Upper lobe of right lung (tissue), 1 donor: ENCODE results near the gene BOLA3. TPM values are rescaled to one million over a fixed set of nuclear protein-coding genes. Genes with fewer than 3 reads are reported as not detected.
"Not testable (repeated sequence)": the region's sequence is repeated elsewhere in the genome, so short reads cannot be mapped to it uniquely, and the experiment has no call there.

ENCODE experiments used
- ATAC-seq: fragments of 200-7000 bp; cut with Tn5 transposase; one replicate; pipeline ENCODE4 v1.9.1; 2020; ENCODE audit warnings: mild to moderate bottlenecking, moderate library complexity
- DNase-seq: peaks from one replicate; pipeline ENCODE4 v3.0.0-alpha.2; 2020
- H3K27ac ChIP-seq: fragments of 200-600 bp; one replicate; pipeline ENCODE4 v1.8.0; 2022
- H3K27me3 ChIP-seq: fragments of 200-600 bp; one replicate; pipeline ENCODE4 v1.8.0; 2022; ENCODE audit warnings: mild to moderate bottlenecking
- H3K36me3 ChIP-seq: fragments of 200-600 bp; one replicate; pipeline ENCODE4 v1.8.0; 2022
- H3K4me1 ChIP-seq: fragments of 200-600 bp; one replicate; pipeline ENCODE4 v1.8.0; 2022
- H3K4me3 ChIP-seq: fragments of 200-600 bp; one replicate; pipeline ENCODE4 v1.8.0; 2022; ENCODE audit warnings: mild to moderate bottlenecking
- H3K9me3 ChIP-seq: fragments of 200-600 bp; one replicate; pipeline ENCODE4 v1.8.0; 2022
- intact Hi-C: fragments of 100-400 bp; cut with DNase I; formaldehyde crosslinking; loops from one replicate; pipeline ENCODE4 v1.11.0; 2022
- total RNA-seq: library from RNA; stranded (reverse); fragmentation: NEBNext Ultra II Directional; extraction: Animal tissue kit (Norgen Biotek cat#: 25700); gene quantifications from one replicate; pipeline ENCODE4 v1.2.1, GENCODE V29; 2021
- TF ChIP-seq, protein P1 (sequence below): fragments of 200-600 bp; IDR thresholded peaks from one replicate; pipeline ENCODE4 v1.8.0; 2022; ENCODE audit warnings: antibody characterized with exemption
- donor health status: DM: no; HTN: yes; CAD: no; lungs with severe emphysema.

BOLA3 gene
- total RNA-seq, 1 donor from 2014 or later: 19.5 TPM

DNA sequence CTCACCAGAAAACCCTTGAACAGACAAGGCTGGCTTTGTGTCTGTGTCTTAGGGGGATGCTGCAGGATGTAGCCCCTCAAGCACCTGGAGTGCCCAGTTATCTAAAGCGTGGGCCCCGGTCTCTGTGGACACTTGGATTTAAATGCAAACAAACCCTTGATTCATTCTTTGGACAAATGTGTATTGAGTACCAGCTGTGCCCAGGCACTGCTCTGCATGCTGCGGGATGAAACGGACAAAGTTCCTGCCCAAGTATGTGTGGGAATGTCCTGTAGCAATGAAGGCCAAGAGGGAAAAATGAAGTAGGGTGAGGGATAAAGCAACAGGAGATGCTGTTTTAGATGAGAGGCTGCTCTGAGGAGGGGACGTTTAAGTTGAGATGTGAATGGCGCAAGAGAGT lies 53.9 kb downstream of the BOLA3 start:
- no peak for ATAC-seq
- H3K9me3 ChIP-seq: no peaks in the 10 kb centered on the region
- H3K4me1 ChIP-seq: no peaks in the 10 kb centered on the region
- DNase-seq: no peak
- TF ChIP-seq, protein P1, sequence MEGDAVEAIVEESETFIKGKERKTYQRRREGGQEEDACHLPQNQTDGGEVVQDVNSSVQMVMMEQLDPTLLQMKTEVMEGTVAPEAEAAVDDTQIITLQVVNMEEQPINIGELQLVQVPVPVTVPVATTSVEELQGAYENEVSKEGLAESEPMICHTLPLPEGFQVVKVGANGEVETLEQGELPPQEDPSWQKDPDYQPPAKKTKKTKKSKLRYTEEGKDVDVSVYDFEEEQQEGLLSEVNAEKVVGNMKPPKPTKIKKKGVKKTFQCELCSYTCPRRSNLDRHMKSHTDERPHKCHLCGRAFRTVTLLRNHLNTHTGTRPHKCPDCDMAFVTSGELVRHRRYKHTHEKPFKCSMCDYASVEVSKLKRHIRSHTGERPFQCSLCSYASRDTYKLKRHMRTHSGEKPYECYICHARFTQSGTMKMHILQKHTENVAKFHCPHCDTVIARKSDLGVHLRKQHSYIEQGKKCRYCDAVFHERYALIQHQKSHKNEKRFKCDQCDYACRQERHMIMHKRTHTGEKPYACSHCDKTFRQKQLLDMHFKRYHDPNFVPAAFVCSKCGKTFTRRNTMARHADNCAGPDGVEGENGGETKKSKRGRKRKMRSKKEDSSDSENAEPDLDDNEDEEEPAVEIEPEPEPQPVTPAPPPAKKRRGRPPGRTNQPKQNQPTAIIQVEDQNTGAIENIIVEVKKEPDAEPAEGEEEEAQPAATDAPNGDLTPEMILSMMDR: no peak
- intact Hi-C loops: no loop called here
- H3K27ac ChIP-seq: no peak overlapping the region
- no peak overlapping the region for H3K4me3 ChIP-seq
- H3K36me3 ChIP-seq: peaks cover 63% of the 10 kb centered on the region
- H3K27me3 ChIP-seq: no peaks in the 10 kb centered on the region

DNA sequence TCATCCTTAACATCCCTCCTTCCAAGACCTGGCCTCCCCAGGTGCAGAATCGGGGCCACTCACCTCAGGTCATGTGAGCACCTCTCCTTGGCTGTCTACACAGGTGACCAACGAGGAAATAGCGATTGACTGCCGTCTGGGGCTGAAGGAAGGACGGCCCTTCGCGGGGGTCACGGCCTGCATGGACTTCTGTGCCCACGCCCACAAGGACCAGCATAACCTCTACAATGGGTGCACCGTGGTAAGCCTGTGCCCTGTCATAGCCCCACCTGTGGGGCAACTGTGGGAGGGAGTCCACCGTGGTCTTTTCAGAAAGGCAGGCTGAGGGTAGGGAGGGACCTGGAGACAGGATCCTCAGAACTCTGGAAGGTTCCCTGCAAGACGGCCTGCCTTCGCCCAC lies 54.3 kb downstream of the BOLA3 start:
- Histone ChIP-seq H3K9me3 (no peaks in the 10 kb centered on the region), H3K4me3 (no peak overlapping the region), H3K4me1 (no peaks in the 10 kb centered on the region), H3K27ac (no peak overlapping the region), H3K36me3 (peaks cover 67% of the 10 kb centered on the region), H3K27me3 (no peaks in the 10 kb centered on the region)
- intact Hi-C loops: no loop called here
- ATAC-seq (no peak), DNase-seq (no peak)
- TF ChIP-seq, protein P1: no peak

DNA sequence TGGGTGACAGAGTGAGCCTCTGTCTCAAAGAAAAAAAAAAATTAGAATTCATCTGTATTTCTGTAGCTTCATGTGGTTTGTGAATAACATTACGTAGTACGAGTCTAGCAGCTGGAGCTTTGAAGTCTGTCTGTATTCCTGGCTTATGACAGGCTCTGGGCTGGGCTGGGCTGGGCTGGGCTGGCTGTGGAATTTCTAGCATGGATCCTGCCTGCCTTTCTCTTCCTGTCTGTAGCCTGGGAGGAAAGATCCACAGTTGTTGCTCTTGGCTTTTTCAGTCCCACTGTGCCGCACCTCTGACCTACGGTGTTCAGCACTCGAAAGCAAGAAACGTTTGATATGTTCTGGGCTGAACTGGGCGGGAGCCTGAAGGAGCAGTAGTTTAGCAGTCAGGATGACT lies 55.4 kb downstream of the BOLA3 start:
- TF ChIP-seq, protein P1: no peak
- Histone ChIP-seq H3K4me3 (no peak overlapping the region), H3K36me3 (peaks cover 78% of the 10 kb centered on the region), H3K4me1 (no peaks in the 10 kb centered on the region), H3K9me3 (no peaks in the 10 kb centered on the region), H3K27me3 (no peaks in the 10 kb centered on the region), H3K27ac (no peak overlapping the region)
- intact Hi-C loops: no loop called here
- ATAC-seq (no peak), DNase-seq (no peak)

DNA sequence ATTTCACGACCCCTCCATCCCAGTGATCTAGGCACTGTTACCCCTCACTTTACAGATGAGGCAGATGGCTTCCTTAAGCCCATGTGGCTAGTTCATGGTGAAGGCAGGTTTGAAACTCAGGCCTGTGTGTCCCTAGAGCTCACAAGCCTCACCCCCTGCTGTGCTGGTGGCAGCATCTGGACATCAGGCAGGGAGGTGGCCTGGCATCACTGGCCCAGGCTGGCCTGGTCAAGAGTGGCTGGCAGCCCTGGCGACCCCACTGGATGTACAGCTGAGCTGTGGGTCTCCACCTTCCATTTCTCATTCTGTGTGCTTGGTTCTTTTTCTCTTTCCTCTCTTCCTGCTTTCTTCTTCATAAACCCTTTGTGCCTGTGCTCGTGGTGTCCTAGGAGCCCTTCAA lies 56.3 kb downstream of the BOLA3 start:
- intact Hi-C loops: no loop called here
- H3K27ac ChIP-seq: no peak overlapping the region
- H3K9me3 ChIP-seq: no peaks in the 10 kb centered on the region
- H3K36me3 ChIP-seq: peaks cover 81% of the 10 kb centered on the region
- no peaks in the 10 kb centered on the region for H3K4me1 ChIP-seq
- H3K4me3 ChIP-seq: no peak overlapping the region
- DNase-seq: no peak
- TF ChIP-seq, protein P1: no peak
- ATAC-seq: no peak
- no peaks in the 10 kb centered on the region for H3K27me3 ChIP-seq

DNA sequence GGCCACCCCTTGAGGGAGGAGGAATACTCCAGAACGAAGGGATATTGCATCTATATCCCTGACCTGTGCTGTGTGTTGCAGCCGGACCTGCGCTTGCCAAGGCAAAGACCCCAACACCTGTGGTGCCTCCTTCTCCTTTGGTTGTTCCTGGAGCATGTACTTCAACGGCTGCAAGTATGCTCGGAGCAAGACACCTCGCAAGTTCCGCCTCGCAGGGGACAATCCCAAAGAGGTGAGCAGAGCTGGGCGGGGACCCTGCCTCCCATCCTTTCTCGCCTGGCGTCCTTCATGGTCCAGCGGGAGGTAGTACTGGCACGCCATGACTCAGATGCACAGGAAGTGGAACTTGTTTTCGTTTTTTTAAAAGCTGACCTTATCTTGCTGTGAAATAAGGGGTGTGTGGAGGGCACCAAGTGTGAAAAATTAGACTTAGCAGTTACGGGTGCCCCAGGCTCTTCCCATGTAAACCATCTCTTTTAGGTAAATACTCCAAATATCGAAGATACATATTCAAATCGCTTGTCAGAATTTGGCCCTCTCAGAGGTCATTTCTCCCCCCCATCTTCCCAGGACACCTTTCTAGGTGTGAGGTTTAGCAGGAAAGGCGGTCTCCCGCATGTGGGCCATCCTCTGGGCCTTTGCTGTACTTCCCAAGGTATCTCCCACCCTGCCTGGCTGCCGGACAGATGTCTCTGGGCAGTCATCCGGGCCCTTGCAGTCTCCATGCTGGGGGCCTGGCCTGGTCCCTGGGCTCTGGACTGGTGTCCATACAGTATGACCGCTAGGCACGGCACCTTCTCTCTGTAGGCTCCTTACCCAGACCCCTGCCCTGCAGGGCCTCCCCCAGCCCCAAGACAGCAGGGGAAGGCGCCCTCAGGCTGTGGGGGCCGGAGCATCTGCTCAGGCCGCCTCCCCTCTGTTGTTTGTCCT lies 57.6 kb downstream of the BOLA3 start:
- no peaks in the 10 kb centered on the region for H3K27me3 ChIP-seq
- H3K4me1 ChIP-seq: no peaks in the 10 kb centered on the region
- DNase-seq (no peak), ATAC-seq (no peak)
- H3K9me3 ChIP-seq: no peaks in the 10 kb centered on the region
- no peak overlapping the region for H3K4me3 ChIP-seq
- H3K27ac ChIP-seq: no peak overlapping the region
- peaks cover 81% of the 10 kb centered on the region for H3K36me3 ChIP-seq
- TF ChIP-seq, protein P1: no peak
- intact Hi-C loops: no loop called here

DNA sequence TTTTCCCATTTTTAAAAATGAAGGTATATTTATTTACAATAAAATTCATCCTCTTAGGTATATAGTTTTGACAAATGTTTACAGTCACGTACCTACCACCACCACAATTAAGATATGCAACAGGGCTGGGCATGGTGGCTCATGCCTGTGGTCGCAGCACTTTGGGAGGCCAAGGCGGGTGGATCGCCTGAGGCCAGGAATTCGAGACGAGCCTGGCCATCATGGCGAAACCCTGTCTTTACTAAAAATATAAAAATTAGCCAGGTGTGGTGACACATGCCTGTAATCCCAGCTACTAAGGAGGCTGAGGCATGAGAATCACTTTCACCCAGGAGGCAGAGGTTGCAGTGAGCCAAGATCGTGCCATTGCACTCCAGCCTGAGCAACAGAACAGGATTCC lies 59.0 kb downstream of the BOLA3 start:
- ATAC-seq, intact Hi-C loops, H3K4me1 ChIP-seq, DNase-seq, H3K27ac ChIP-seq, H3K9me3 ChIP-seq, H3K27me3 ChIP-seq, H3K4me3 ChIP-seq: not testable (repeated sequence)
- peaks cover 78% of the 10 kb centered on the region for H3K36me3 ChIP-seq
